ENCODE measurements around the gene LCN6. TPM values are rescaled to one million over a fixed set of nuclear protein-coding genes. Genes with fewer than 3 reads are reported as not detected.
"Not testable (repeated sequence)": the region's sequence is repeated elsewhere in the genome, so short reads cannot be mapped to it uniquely, and the experiment has no call there.

LCN6 gene
- total and polyA plus RNA-seq, 2 experiments from 2014 or later = not detected

GRCh38 chr9:136762221-136762691, 13.9 kb upstream of the LCN6 start:
- no peak overlapping the region for H2AFZ ChIP-seq
- 89% methylated on average over 17 of the region's 17 CpGs for WGBS (ENCODE audit: low lambda C conversion rate, missing lambda C conversion rate)
- no peaks in the 10 kb centered on the region for H3K27me3 ChIP-seq
- H3K4me1 ChIP-seq (ENCODE audit: insufficient read depth) = no peaks in the 10 kb centered on the region
- no peaks in the 10 kb centered on the region for H4K20me1 ChIP-seq (ENCODE audit: insufficient read depth, poor library complexity, severe bottlenecking)
- TF ChIP-seq EZH2 (IDR thresholded peaks at IDR 0.05; ENCODE audit: borderline replicate concordance) (no peak), CTCF (IDR thresholded peaks at IDR 0.05; ENCODE audit: poor library complexity) (no peak), EZH2phosphoT487 (IDR thresholded peaks at IDR 0.05; ENCODE audit: low read depth, severe bottlenecking, unreplicated experiment) (no peak)
- no peak overlapping the region for H3K4me3 ChIP-seq
- no peak for DNase-seq (ENCODE audit: low spot score)
- no peaks in the 10 kb centered on the region for H3K9me3 ChIP-seq (ENCODE audit: low read depth)
- H3K27ac ChIP-seq = no peak overlapping the region
- no peak overlapping the region for H3K4me2 ChIP-seq
- H3K79me2 ChIP-seq = no peaks in the 10 kb centered on the region
- no peaks in the 10 kb centered on the region for H3K36me3 ChIP-seq (replicated peaks; ENCODE audit: insufficient read depth, low read depth)
- no peaks in the 10 kb centered on the region for H3K9me2 ChIP-seq (replicated peaks; ENCODE audit: insufficient read depth)

- no peaks in the 10 kb centered on the region for H3K4me1 ChIP-seq (ENCODE audit: insufficient read depth)
- H3K4me3 ChIP-seq = no peak overlapping the region
- H3K9me2 ChIP-seq (replicated peaks; ENCODE audit: insufficient read depth) = no peaks in the 10 kb centered on the region
- H3K4me2 ChIP-seq = no peak overlapping the region
- no peaks in the 10 kb centered on the region for H3K79me2 ChIP-seq
- no peaks in the 10 kb centered on the region for H3K9me3 ChIP-seq (ENCODE audit: low read depth)
- 86% methylated on average over 11 of the region's 13 CpGs for WGBS (ENCODE audit: low lambda C conversion rate, missing lambda C conversion rate)
- TF ChIP-seq CTCF (IDR thresholded peaks at IDR 0.05; ENCODE audit: poor library complexity) (no peak), EZH2 (IDR thresholded peaks at IDR 0.05; ENCODE audit: borderline replicate concordance) (no peak), EZH2phosphoT487 (IDR thresholded peaks at IDR 0.05; ENCODE audit: low read depth, severe bottlenecking, unreplicated experiment) (no peak)
- no peak overlapping the region for H3K27ac ChIP-seq
- no peak for DNase-seq (ENCODE audit: low spot score)
- H4K20me1 ChIP-seq (ENCODE audit: insufficient read depth, poor library complexity, severe bottlenecking) = no peaks in the 10 kb centered on the region
- H3K27me3 ChIP-seq = no peaks in the 10 kb centered on the region
- no peak overlapping the region for H2AFZ ChIP-seq
- H3K36me3 ChIP-seq (replicated peaks; ENCODE audit: insufficient read depth, low read depth) = no peaks in the 10 kb centered on the region
These were observed 13.2 kb upstream of the LCN6 start for GRCh38 chr9:136761545-136761981.

GRCh38 chr9:136760834-136761544, 12.7 kb upstream of the LCN6 start:
- H3K79me2 ChIP-seq; H2AFZ ChIP-seq; H3K27me3 ChIP-seq; H3K4me1 ChIP-seq (ENCODE audit: insufficient read depth); H3K36me3 ChIP-seq (replicated peaks; ENCODE audit: insufficient read depth, low read depth); H3K4me2 ChIP-seq; H4K20me1 ChIP-seq (ENCODE audit: insufficient read depth, poor library complexity, severe bottlenecking); H3K4me3 ChIP-seq; H3K9me2 ChIP-seq (replicated peaks; ENCODE audit: insufficient read depth); H3K27ac ChIP-seq; H3K9me3 ChIP-seq (ENCODE audit: low read depth): not testable (repeated sequence)
- 57% methylated on average over 21 of the region's 22 CpGs for WGBS (ENCODE audit: low lambda C conversion rate, missing lambda C conversion rate)
- DNase-seq (ENCODE audit: low spot score) = peak; percentile 84
- TF ChIP-seq CTCF (IDR thresholded peaks at IDR 0.05; ENCODE audit: poor library complexity) = peak; percentile 63

All from hepatocyte (in vitro differentiated cells).